MM.1S (cell line): ENCODE data around the gene MYOC.

Source experiments
- CTCF ChIP-seq: fragments of 300-600 bp; sonication (generic); IDR thresholded peaks from 2 replicates; pipeline ENCODE4 v1.5.1; 2016; ENCODE audit warnings: antibody characterized with exemption, low read length, mixed read lengths
- EZH2 ChIP-seq: fragments of 300-600 bp; sonication (generic); optimal IDR thresholded peaks from 2 replicates; pipeline ENCODE3; 2017; ENCODE audit warnings: low read depth, mild to moderate bottlenecking, antibody characterized with exemption, low read length, mixed read lengths
- EZH2phosphoT487 ChIP-seq: fragments of 300-600 bp; sonication (generic); IDR thresholded peaks from 2 replicates; pipeline ENCODE4 v1.6.1; 2018; ENCODE audit warnings: antibody characterized with exemption, low read length

- no peak for TF ChIP-seq CTCF
- no peak for TF ChIP-seq EZH2
- no peak for TF ChIP-seq EZH2phosphoT487
Observed at GRCh38 chr1:171663854-171664575, 11.5 kb upstream of the MYOC start.
